Measurements from ENCODE around the gene QRFPR.
"Not testable (repeated sequence)": the region's sequence is repeated elsewhere in the genome, so short reads cannot be mapped to it uniquely, and the experiment has no call there.

Gene QRFPR

GRCh38 chr4:121339824-121340223 lies 41.0 kb downstream of the QRFPR start:
- in situ Hi-C loops (cut with MboI; ENCODE audit: low sequenced_read_pairs), result no loop called here

GRCh38 chr4:121339307-121339706 lies 41.5 kb downstream of the QRFPR start:
- in situ Hi-C loops (cut with MboI; ENCODE audit: low sequenced_read_pairs), result no loop called here

GRCh38 chr4:121338518-121338917 lies 42.3 kb downstream of the QRFPR start:
- in situ Hi-C loops (cut with MboI; ENCODE audit: low sequenced_read_pairs), result no loop called here

GRCh38 chr4:121336706-121337105 lies 44.1 kb downstream of the QRFPR start:
- in situ Hi-C loops (cut with MboI; ENCODE audit: low sequenced_read_pairs), result no loop called here

- in situ Hi-C loops (cut with MboI; ENCODE audit: low sequenced_read_pairs), result no loop called here
Observed at GRCh38 chr4:121330180-121330665, 50.6 kb downstream of the QRFPR start.

GRCh38 chr4:121326597-121326996 lies 54.2 kb downstream of the QRFPR start:
- in situ Hi-C loops (cut with MboI; ENCODE audit: low sequenced_read_pairs), result no loop called here

- in situ Hi-C loops (cut with MboI; ENCODE audit: low sequenced_read_pairs), result no loop called here
Observed at GRCh38 chr4:121324331-121324730, 56.5 kb downstream of the QRFPR start.

- in situ Hi-C loops (cut with MboI; ENCODE audit: low sequenced_read_pairs), result no loop called here
Observed at GRCh38 chr4:121321466-121321865, 59.4 kb downstream of the QRFPR start.

- in situ Hi-C loops (cut with MboI; ENCODE audit: low sequenced_read_pairs), result no loop called here
Observed at GRCh38 chr4:121316091-121316490, 64.7 kb downstream of the QRFPR start.

- in situ Hi-C loops (cut with MboI; ENCODE audit: low sequenced_read_pairs), result not testable (repeated sequence)
Observed at GRCh38 chr4:121313430-121313829, 67.4 kb downstream of the QRFPR start.

GRCh38 chr4:121308828-121309227 lies 72.0 kb downstream of the QRFPR start:
- in situ Hi-C loops (cut with MboI; ENCODE audit: low sequenced_read_pairs), result no loop called here

GRCh38 chr4:121308328-121308663 lies 72.5 kb downstream of the QRFPR start:
- in situ Hi-C loops (cut with MboI; ENCODE audit: low sequenced_read_pairs), result no loop called here

- in situ Hi-C loops (cut with MboI; ENCODE audit: low sequenced_read_pairs), result no loop called here
Observed at GRCh38 chr4:121307445-121308327, 73.1 kb downstream of the QRFPR start.

- in situ Hi-C loops (cut with MboI; ENCODE audit: low sequenced_read_pairs), result no loop called here
Observed at GRCh38 chr4:121306931-121307330, 73.9 kb downstream of the QRFPR start.

- in situ Hi-C loops (cut with MboI; ENCODE audit: low sequenced_read_pairs), result no loop called here
Observed at GRCh38 chr4:121304893-121305292, 75.9 kb downstream of the QRFPR start.

- in situ Hi-C loops (cut with MboI; ENCODE audit: low sequenced_read_pairs), result no loop called here
Observed at GRCh38 chr4:121299367-121299766, 81.5 kb downstream of the QRFPR start.

GRCh38 chr4:121283319-121283718 lies 97.5 kb downstream of the QRFPR start:
- in situ Hi-C loops (cut with MboI; ENCODE audit: low sequenced_read_pairs), result no loop called here

- in situ Hi-C loops (cut with MboI; ENCODE audit: low sequenced_read_pairs), result no loop called here
Observed at GRCh38 chr4:121280425-121280824, 100.4 kb downstream of the QRFPR start.

- in situ Hi-C loops (cut with MboI; ENCODE audit: low sequenced_read_pairs), result no loop called here
Observed at GRCh38 chr4:121278811-121279368, 101.9 kb downstream of the QRFPR start.
